ENCODE data around the gene NDUFS6. TPM values are rescaled to one million over a fixed set of nuclear protein-coding genes. Genes with fewer than 3 reads are reported as not detected.

Gene NDUFS6
- total and polyA plus RNA-seq, 2 of the 8 experiments (the other 6 are each of a cell fraction or from before 2014, with no cell fraction given): 72.7 to 191 TPM

GRCh38 chr5:1859099-1859498 is 57.9 kb downstream of the NDUFS6 start:
- H3K4ac ChIP-seq (replicated peaks; ENCODE audit: insufficient read length, low read depth, low read length): no peak overlapping the region
- no peak overlapping the region for H2BK120ac ChIP-seq (replicated peaks; ENCODE audit: low read depth, low read length)
- no peak overlapping the region for H2AK5ac ChIP-seq (ENCODE audit: low read depth, low read length)
- no peak overlapping the region for H4K91ac ChIP-seq (replicated peaks; ENCODE audit: insufficient read length, low read length)
- no peak overlapping the region for H3K27ac ChIP-seq (ENCODE audit: low read depth, low read length)
- H3K23me2 ChIP-seq (ENCODE audit: low read depth, low read length): no peaks in the 10 kb centered on the region
- DNase-seq (ENCODE audit: low read depth in 1 of 2, low spot score in 2 of 2): no peak
- FAIRE-seq: no peak
- ChIA-PET CTCF (ENCODE audit: partially characterized antibody) (interaction anchor here (0.9 kb wide), 1 partner anchor 10 kb away, joined by 4 read pairs; no protein-coding TSS in a partner anchor), POLR2A (ENCODE audit: partially characterized antibody) (no interaction called here)
- H4K8ac ChIP-seq (ENCODE audit: extremely low read depth, insufficient read depth, low read length): no peak overlapping the region
- no peak overlapping the region for H2BK15ac ChIP-seq (ENCODE audit: low read length)
- H4K5ac ChIP-seq (ENCODE audit: insufficient read length, low read depth, low read length): no peak overlapping the region
- H3K27me3 ChIP-seq (replicated peaks in 1 of 4; ENCODE audit: control insufficient read depth in 3 of 4, extremely low read depth in 1 of 4, insufficient read depth in 3 of 4, low read length in 3 of 4): peaks cover 1 to 32% (median 14%) of the 10 kb centered on the region in 4 experiments; a peak in 6 of 7 replicates
- no peak overlapping the region for H3K56ac ChIP-seq (replicated peaks; ENCODE audit: insufficient read length, low read depth, low read length)
- H2AFZ ChIP-seq (ENCODE audit: low read length): no peak overlapping the region
- H2BK20ac ChIP-seq (ENCODE audit: low read length): no peak overlapping the region
- H3K18ac ChIP-seq (ENCODE audit: extremely low read depth, low read length): no peak overlapping the region
- H3K79me2 ChIP-seq (ENCODE audit: control insufficient read depth in 1 of 2, insufficient read depth in 2 of 2, low read length in 2 of 2): no peaks in the 10 kb centered on the region
- H3K9me3 ChIP-seq (ENCODE audit: insufficient read depth in 2 of 2, low read depth in 1 of 2, low read length in 1 of 2): no peaks in the 10 kb centered on the region
- H3K79me1 ChIP-seq (ENCODE audit: low read depth, low read length): no peaks in the 10 kb centered on the region
- H4K20me1 ChIP-seq (replicated peaks in 1 of 2; ENCODE audit: control insufficient read depth in 1 of 2, insufficient read depth in 2 of 2, low read length in 2 of 2): no peaks in the 10 kb centered on the region
- H3K9ac ChIP-seq (replicated peaks in 1 of 4; ENCODE audit: extremely low read depth in 1 of 4, low read depth in 3 of 4, low read length in 3 of 4): no peak overlapping the region
- no peak overlapping the region for H3K4me2 ChIP-seq (ENCODE audit: insufficient read depth in 1 of 2, low read depth in 2 of 2, low read length in 2 of 2)
- H3K4me3 ChIP-seq (ENCODE audit: extremely low read depth in 1 of 4, insufficient read depth in 2 of 4, low read depth in 3 of 4, low read length in 4 of 4): no peak overlapping the region
- H2BK12ac ChIP-seq (ENCODE audit: low read depth, low read length): no peak overlapping the region
- H3K23ac ChIP-seq (ENCODE audit: insufficient read length): no peak overlapping the region
- TF ChIP-seq ZNF274 (IDR thresholded peaks at IDR 0.05; ENCODE audit: borderline replicate concordance, extremely low read depth, low read length) (no peak), JUN (IDR thresholded peaks at IDR 0.05; ENCODE audit: low read depth, low read length) (no peak), RBBP5 (IDR thresholded peaks at IDR 0.05; ENCODE audit: borderline replicate concordance, low read depth, low read length) (no peak), CHD1 (IDR thresholded peaks at IDR 0.05; ENCODE audit: low read depth, low read length) (no peak), BACH1 (IDR thresholded peaks at IDR 0.05; ENCODE audit: low read length) (no peak)
- no peak overlapping the region for H2BK5ac ChIP-seq (ENCODE audit: low read depth, low read length)
- no peaks in the 10 kb centered on the region for H3K4me1 ChIP-seq (replicated peaks in 1 of 4; ENCODE audit: control insufficient read depth in 3 of 4, insufficient read depth in 4 of 4, low read length in 3 of 4)
- 97% methylated on average over 9 of the region's 10 CpGs; no CpG with 5 or more reads in 1 of the 2 experiments for WGBS, 2 experiments (ENCODE audit: extremely low coverage in 1 of 2, insufficient coverage in 1 of 2, insufficient read length in 1 of 2, insufficient replicate concordance in 2 of 2, low coverage in 1 of 2, low lambda C conversion rate in 2 of 2, missing lambda C conversion rate in 1 of 2)
- no peaks in the 10 kb centered on the region for H3K36me3 ChIP-seq (ENCODE audit: control insufficient read depth in 2 of 4, insufficient read depth in 4 of 4, low read length in 3 of 4)
- no peak overlapping the region for H3K14ac ChIP-seq (ENCODE audit: insufficient read length)
